ENCODE data around the gene USP33.

DNA sequence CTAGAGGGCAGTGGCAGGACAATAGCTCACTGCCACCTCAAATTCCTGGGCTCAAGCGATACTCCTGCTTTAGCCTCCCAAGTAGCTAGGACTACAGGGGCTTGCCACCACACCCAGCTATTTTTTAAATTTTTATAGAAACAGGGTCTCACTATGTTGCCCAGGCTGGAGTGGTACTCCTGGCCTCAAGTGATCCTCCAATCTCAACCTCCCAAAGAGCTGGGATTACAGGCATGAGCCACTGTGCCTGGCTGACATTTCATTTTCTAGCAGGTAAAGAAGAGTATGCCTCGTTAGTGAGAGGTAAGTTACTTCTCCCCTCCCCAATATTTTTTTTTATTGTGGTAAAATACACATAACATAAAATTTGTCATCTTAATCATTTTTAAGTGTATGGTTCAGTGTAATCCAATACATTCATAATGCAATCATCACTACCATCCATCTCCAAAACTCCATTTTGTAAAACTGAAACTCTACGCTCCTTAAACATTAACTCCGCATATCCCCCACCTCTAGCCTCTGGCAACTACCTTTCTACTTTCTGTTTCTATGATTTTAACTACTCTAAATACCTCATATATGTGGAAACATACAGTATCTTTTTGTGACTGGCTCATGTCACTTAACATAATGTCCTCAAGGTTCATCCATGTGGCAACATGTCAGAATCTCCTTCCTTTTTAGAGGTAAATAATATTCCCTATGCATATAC is 99.6 kb downstream of the USP33 start:
- TF ChIP-seq, protein P1, sequence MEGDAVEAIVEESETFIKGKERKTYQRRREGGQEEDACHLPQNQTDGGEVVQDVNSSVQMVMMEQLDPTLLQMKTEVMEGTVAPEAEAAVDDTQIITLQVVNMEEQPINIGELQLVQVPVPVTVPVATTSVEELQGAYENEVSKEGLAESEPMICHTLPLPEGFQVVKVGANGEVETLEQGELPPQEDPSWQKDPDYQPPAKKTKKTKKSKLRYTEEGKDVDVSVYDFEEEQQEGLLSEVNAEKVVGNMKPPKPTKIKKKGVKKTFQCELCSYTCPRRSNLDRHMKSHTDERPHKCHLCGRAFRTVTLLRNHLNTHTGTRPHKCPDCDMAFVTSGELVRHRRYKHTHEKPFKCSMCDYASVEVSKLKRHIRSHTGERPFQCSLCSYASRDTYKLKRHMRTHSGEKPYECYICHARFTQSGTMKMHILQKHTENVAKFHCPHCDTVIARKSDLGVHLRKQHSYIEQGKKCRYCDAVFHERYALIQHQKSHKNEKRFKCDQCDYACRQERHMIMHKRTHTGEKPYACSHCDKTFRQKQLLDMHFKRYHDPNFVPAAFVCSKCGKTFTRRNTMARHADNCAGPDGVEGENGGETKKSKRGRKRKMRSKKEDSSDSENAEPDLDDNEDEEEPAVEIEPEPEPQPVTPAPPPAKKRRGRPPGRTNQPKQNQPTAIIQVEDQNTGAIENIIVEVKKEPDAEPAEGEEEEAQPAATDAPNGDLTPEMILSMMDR (IDR thresholded peaks at IDR 0.05): no peak
- TF ChIP-seq POLR2AphosphoS5 (IDR thresholded peaks at IDR 0.05; ENCODE audit: insufficient read depth in 1 of 2, low read depth in 1 of 2) (no peak), POLR2A (IDR thresholded peaks at IDR 0.05) (no peak)
